HG03064 (cell line): Measurements from ENCODE around the gene KIF21B.

Experiments used
- ATAC-seq: cut with Tn5 transposase; IDR thresholded peaks from one replicate; pipeline ENCODE4 v1.9.1; 2021; ENCODE audit warnings: low read depth; ENCODE audit not compliant: unreplicated experiment

KIF21B gene, protein sequence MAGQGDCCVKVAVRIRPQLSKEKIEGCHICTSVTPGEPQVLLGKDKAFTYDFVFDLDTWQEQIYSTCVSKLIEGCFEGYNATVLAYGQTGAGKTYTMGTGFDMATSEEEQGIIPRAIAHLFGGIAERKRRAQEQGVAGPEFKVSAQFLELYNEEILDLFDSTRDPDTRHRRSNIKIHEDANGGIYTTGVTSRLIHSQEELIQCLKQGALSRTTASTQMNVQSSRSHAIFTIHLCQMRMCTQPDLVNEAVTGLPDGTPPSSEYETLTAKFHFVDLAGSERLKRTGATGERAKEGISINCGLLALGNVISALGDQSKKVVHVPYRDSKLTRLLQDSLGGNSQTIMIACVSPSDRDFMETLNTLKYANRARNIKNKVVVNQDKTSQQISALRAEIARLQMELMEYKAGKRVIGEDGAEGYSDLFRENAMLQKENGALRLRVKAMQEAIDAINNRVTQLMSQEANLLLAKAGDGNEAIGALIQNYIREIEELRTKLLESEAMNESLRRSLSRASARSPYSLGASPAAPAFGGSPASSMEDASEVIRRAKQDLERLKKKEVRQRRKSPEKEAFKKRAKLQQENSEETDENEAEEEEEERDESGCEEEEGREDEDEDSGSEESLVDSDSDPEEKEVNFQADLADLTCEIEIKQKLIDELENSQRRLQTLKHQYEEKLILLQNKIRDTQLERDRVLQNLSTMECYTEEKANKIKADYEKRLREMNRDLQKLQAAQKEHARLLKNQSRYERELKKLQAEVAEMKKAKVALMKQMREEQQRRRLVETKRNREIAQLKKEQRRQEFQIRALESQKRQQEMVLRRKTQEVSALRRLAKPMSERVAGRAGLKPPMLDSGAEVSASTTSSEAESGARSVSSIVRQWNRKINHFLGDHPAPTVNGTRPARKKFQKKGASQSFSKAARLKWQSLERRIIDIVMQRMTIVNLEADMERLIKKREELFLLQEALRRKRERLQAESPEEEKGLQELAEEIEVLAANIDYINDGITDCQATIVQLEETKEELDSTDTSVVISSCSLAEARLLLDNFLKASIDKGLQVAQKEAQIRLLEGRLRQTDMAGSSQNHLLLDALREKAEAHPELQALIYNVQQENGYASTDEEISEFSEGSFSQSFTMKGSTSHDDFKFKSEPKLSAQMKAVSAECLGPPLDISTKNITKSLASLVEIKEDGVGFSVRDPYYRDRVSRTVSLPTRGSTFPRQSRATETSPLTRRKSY (N-terminal part only)

DNA sequence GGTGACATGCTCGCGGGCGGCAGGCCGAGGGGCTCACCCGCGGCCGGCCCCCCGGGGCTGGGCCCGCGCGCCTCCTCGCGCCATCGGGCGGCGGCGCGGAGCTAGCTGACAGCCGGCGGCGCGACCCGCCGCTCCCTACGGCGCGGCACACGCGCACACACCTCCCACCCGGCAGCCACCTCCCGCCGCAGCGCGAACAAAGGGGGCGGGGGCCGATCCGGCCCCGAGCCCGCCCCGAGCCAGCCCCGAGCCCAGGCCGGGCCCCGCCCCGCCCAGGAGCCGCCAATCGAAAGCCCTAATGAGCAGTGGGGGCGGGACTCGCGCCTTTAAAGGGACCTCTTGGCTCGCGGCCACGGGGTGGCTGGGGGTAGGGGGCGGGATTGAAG lies at the start of gene KIF21B:
KIF21B (minus strand) TSS at position 198 of the 386 bp plus-strand sequence. CDS start 331 bp downstream, outside the sequence.
- ATAC-seq, result peak; percentile 51

DNA sequence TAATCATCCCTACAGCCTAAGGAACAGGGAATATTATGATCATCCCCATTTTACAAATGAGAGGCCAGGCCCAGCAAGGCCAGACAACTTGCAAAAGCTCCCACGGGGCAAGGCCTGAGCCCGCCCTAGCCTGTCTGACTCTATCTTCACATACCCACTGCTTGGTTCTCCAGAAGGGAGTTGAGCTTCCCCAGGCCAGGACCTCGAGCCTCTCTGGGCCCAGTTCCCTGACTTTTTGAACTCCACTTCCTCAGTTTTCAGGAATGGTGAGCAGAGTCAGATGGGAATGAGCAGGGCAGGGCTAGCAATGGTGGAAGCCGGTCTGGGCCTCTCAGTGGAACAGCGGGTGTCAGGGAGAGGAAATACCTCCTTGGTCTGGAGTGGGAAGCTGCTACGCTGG lies 49.4 kb upstream of the KIF21B start:
- ATAC-seq, result no peak

DNA sequence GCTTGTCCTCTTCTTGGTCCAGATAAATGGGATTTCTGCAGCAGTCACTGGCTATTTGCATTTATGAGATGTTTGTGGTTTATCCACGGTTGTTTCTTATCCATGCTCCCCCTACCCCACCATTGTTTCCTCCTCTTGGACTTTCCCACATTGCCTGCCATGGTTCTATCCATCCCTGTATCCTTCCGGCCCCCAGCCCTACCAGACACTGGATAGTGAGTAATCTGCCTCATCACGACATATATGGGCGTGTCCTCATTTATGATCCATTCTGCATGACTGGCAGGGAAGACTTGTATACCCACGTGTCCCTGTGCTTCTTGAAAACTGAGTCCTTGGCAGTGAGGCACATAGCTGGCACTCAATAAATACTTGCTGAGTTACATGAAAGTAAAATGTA lies 48.6 kb upstream of the KIF21B start:
- ATAC-seq, result no peak

DNA sequence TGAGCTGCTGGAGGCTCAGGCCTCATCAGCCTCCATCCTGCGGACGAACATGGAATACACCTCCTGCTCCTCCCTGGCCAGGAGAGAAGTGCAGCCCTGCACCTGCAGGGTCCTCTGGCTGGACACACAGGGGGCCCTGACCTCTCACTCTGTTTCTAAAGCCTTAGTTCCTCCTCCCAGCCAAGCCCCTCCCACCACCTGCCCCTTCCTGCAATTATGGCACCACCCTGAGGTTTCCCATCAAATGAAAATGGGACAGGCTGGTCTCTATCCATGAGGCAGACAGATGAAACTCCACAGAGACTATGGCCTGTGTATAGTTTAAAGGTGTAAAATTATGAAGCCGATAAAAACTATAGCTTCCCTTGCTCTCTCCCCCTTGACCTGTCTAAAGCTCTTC lies 46.1 kb upstream of the KIF21B start:
- no peak for ATAC-seq

DNA sequence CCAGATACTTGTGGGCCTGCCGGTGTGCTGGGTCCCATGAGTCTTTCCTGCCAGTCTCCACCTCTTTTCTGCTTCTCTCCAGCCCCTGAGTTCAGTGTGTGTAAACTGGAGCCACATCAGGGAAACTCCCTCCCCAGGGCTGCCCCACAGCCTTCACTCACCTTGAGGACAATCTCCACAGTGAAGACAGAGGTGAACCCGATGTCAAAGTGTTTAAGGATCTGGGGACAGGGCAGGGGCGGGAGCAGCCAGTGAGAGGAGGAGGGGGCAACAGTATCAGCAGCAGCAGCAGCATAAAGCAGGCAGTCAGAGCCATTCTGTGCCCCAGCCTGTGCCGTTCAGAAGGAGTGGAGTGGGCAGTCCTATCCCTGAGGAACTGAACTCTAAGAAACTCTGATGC lies 45.5 kb upstream of the KIF21B start:
- no peak for ATAC-seq

DNA sequence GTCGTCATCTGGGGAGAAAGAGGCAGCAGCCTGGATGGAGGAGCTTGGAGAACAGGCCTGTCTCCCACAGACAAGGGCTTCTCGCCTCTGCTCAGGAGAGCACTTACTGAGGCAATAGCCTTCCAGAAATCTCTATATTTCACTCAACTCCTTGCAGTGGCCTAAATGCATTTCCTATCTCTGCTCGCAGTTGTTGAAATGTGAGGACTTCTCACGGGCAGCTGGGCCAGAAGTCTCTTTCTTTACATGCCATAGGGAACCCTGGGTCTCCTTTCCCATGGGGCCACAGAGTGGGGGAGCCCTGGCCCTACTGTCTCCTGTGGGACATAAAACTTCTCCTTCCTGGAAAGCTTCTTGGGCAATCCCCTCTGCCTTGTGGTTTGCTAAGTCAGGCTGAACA lies 43.5 kb upstream of the KIF21B start:
- no peak for ATAC-seq

DNA sequence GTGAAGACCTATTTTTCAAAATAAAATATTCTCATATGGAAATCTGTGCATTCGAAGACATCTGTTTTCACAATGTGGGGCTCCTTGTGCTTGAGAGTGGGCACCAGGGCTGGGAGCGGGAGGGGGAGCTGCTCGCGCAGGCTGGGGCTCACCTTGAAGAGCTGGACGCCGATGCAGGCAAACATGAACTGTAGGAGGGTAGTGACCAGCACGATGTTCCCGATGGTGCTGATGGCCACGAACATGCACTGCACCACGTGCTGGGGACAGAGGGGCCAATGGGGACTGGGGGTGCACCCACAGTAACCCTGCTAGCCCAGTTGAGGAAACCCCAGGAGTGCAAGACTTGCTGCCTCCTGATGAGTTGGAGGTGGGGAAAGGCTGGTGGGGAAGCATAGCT lies 42.2 kb upstream of the KIF21B start:
- no peak for ATAC-seq

DNA sequence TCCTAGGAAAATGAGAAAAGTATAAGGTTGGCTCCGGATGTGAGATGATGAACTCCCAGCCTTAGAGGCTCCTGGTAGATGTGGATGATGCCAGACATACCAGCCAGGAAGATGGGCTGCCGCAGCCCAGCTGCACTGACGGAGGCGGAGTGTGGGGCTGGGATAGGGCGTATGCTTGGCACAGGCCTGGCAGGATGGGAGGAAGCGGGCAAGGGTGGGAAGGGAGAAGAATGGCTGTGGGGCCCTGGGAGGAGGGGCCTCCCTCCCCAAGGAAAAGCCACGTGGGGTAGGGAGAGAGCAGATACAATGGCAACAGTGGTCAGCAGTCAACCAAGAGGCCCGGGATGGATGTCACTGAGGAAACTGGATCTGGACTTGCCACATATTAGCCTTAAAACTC lies 41.3 kb upstream of the KIF21B start:
- no peak for ATAC-seq

DNA sequence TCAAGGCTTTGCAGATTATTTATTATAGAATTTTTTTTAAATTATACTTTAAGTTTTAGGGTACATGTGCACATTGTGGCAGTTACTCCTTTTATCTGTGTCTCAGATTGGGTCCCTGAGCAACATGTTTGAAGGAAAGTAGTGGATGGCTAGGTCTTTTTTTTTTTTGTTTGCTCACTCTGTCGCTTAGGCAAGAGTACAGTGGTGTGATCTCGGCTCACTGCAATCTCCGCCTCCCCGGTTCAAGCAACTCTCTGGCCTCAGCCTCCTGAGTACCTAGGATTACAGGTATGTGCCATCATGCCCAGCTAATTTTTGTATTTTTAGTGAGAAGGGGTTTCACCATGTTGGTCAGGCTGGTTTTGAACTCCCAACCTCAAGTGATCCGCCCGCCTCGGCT lies 39.6 kb upstream of the KIF21B start:
- ATAC-seq, result no peak

DNA sequence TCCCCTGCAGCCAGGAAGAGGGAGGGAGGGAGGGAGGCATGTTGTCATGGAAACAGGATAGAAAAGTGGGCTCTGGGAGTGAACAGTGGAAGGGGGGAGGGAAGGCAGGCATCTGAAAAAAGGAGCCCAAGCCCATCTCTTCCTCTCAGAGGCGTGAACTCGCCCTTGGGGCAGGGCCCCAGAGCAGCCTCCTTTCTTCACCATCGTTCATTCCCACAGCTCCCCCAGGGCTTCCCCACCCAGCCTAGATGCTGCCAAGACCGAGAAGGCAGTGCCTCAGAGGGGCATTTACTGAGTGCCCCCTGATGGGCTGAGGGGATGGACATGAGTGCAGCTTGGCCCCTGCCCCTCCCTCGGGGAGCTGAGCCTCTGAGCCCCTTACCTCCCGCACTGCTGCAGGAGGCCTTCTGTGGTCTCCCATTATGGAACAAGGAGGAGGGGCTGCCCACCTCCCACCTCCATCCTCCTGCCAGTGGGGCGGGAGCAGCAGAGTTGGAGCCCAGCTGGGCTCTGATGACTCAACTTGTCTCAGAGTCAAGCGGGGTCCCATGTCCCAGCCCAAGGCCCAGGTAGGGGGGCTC lies 39.1 kb upstream of the KIF21B start:
- no peak for ATAC-seq

DNA sequence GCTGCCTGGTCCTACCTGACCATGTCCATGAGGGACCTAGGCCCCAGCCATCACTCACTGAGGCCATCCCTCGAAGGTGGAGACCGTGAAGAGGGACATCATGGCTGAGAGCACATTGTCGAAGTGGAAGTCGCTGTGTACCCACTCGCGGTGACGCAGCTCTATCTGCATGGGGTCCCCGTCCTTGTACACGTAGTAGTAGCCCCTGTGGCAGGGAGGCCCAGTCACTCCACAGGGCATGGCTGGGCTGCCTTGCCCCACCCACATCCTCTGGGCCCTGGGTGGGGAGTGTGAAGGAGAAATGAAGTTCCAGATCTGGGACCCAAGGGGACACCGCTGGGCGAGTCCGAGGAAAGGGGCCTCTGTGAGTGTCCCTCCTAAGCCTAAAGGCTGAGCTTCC lies 38.4 kb upstream of the KIF21B start:
- no peak for ATAC-seq

DNA sequence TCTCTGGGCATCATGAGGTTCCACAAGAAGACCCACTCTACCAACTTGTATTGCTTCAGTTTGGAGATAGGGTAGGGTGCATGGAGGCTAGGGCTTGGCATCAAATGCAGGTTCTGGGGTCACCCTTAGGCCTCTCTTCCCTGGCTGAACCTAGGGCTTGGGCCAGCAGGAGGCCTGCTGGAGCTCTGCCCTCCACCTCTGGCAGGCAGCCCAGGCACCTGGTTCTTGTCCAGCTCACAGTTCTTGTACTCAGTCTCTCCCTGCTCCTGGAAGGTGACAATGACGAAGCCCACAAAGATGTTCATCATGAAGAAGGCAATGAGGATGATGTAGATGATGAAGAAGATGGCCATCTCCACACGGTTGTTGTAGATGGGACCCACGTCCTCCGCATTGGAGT lies 37.5 kb upstream of the KIF21B start:
- ATAC-seq, result no peak

DNA sequence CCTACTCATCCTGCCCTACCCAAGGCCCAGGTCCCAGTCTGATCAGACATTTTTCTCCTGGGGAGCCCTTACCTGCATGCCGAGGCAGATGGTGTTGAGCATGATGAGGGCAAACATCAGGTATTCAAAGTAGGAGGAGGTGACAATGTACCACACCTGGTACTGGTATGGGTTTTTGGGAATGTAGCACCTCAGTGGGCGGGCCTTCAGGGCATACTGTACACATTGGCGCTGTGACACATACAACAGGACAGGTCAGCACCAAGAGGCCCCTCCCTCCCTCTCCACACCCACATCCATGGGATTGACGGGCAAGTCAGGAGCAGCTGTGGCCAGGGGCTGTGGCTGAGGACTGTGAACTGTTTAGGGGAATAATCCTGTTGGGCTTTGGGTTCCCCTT lies 37.1 kb upstream of the KIF21B start:
- no peak for ATAC-seq

DNA sequence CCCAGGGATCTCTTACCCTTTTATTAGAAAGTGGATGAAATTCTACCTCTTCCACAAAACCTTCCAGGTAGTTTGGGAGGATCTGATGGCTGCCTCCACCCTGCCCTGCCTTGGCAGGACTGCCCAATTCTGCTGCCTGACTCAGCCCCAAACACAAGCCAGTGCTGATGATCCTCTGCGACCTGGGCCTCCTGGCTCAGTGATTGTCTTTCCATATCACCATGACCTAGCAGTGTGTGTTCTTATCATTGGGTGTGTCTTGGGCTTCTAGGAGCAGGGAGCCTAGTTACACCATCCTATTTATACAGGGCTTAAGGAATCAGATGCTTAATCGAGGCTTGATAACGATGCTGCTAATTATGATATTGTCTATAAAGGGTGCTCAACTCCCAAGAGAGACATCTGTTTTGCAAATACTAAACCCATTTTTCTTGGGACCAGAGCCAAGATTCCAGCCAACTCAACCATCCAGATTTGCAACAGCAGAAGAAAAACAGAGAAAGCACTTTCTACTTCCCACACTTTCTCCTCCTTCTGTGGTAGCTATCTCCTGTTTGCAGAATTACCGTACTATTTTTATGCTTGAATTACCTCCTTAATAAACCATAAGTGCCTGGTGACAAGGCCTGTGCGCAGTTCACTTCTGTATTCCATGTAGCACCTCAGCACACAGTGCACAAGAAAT lies 36.5 kb upstream of the KIF21B start:
- ATAC-seq, result no peak

DNA sequence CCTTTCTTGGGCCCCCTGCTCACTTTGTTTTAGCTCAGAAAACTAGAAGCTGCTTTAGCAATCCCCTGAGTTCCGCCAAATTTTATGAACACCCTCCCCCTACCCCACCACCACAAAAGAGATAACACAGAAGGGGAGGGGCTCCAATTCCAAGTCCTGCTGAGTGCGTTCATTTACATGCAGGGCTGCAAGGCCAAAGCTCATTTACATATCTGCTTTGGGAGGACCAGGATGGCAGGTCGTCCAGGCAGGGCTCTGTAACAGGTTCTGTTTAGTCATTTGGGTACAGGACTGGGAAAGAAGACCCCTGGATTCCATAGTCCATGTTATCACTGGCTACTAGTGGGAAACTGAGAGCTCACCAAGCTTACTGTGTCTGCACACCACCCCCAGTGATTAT lies 35.9 kb upstream of the KIF21B start:
- ATAC-seq, result no peak

DNA sequence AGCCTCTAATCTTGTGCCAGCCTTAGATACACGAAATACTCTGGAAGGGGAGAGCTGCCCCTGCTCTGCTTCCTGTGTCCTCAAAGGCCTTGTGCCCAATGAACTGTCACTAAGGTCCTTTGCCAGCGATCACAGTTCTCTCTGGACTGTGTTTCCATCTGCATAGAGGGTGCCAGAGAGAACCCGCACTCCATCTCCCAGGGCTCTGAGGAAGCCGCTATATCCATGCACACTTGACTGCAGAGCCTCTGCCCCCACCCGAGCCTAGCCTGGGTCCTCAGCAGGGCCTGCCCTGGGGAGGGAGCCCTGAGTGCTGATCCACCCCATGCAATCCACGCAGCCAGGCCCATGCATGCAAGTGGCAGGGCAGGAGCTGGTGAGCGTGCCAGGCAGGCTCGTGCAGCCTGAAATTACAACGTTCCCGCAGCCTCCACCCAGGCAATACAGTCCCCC lies 30.6 kb upstream of the KIF21B start:
- no peak for ATAC-seq

DNA sequence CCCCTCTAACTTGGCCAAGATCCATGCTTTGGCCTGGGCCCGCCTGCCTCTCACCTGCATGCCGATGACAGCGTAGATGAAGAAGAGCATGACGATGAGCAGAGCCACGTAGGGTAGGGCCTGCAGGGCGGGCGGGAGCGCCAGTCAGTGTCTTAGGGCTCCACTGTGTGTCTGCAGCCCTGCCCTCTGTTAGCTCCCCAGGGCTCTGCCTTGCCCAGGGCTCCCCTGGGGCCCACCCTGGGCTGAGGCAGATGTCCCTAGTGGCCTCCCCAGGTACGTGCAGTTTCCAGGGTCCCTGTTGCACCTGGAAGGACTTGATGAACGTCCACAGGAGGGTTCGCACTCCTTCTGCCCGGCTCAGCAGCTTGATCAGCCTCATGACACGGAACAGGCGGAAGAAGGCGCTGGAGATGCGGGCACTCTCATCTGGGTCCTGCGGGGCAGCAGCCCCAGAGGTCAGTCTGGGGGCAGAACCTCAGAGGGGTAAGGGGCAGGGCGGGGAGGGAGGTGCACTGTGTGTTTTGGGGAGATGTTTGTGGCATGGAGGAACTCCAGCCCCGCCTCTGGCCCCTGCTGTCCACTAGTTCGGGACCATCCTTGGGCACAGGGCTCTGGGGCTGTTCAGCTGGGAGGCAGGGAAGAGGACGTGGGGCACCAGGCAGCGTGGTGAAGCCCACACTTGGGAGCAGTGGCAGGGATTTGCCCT lies 29.8 kb upstream of the KIF21B start:
- ATAC-seq, result no peak

DNA sequence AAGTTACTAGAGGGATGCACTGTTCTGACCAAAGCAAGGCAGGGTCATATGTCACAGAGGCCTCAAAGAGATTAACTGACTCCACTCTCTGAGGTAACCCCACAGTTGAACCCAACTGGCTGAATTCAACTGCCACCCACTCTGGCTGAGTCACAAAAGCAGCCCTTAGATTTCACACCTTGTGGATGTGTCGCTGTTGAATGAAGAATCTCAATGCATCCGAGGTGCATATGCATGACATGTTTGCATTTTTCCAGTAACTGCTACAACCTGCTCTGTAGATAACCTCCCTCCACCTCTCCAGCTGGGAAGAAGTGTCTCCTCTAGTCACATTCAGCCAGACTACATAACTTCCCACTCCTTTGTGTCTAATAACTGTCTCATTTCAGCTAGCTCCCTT lies 27.9 kb upstream of the KIF21B start:
- ATAC-seq, result no peak

DNA sequence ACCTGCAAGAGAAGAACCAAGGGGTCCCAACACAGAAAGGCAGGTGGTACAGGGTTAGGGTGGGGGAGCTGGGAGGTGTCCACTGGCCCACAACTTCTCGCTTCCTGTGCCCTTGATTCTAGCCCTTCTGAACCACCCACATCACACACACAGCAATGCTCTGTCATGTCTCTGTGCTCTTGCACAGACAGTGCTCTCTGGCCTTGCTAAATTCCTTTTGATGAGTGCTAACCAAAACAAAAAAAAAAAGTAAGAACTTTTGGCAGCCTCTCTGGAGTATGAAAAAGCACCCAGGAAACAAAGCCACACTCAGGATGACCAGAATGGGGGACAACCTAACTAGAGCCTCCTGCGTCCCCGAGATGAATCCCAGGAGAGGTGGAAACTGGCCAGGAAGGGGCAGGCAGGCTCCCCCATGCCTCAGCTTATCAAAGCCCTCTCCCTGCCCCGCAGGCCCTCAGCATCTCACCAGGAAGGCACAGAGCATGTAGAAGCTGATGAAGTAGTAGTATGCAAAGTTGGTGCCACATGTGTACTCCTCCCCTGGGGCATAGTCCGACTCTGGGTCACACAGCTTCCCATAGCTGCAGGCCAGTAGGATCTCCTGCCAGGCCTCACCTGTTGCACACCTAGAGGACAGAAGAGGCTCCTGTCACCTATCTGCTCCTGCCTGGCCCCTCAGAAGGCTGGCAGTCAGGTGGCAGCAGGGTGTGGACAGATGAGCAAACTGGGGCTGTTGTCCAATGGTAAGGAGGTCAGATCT lies 27.2 kb upstream of the KIF21B start:
- no peak for ATAC-seq
